Measurements from ENCODE around the gene CYREN. TPM values are rescaled to one million over a fixed set of nuclear protein-coding genes. Genes with fewer than 3 reads are reported as not detected.
A peak's percentile ranks its signal among the peaks of the same experiment; 100 is the strongest.

The CYREN gene
- total and polyA plus RNA-seq, 2 of the 13 experiments (the other 11 are each of a cell fraction or from before 2014, with no cell fraction given) = 20.7 to 60.7 TPM

DNA sequence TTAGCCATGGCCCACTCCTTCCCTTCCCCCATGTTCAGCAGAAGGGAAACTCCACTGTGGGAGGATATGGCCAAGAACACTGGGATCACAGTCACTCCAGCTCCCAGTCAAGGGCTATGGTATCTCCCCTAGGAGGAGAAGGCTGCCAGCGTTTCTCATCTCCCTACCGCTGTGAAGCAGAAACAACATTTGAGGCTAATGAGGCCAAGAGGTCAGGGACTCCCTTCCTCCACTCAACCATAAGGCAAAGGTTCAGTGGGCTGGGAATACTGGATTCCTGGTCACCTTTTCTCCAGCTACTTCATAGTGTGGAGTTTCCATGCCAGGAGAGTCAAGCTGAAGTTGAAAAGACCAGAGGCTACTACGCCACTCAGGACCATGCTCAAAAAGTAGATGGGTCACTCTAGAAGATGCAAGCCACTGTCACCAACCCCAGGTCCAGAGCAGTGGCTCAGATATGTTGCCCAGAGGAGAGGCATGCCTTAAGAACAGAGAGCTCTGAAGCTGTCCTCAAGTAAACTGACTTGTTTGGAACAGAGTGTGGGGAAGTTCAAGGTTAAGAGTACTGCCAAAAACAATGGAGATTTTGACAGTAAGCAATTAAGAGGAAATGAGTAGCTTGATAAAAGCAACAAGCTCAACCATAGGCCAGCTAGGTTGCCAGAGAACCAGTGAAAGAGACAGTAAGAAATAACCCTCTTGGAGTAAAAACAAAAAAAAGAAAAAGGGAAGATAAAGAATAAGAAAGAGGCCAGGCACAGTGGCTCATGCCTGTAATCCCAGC lies 26.4 kb downstream of the CYREN start (continued):
- TF ChIP-seq ZNF407 (CRISPR knock-in tag; IDR thresholded peaks at IDR 0.05; ENCODE audit: not compliant biosample characterization) = no peak
- TF ChIP-seq FUBP1 (CRISPR knock-in tag; IDR thresholded peaks at IDR 0.05; ENCODE audit: borderline replicate concordance) = no peak
- TF ChIP-seq TARDBP (CRISPR knock-in tag; IDR thresholded peaks at IDR 0.05) = no peak
- TF ChIP-seq SP140L (CRISPR knock-in tag; IDR thresholded peaks at IDR 0.05; ENCODE audit: borderline replicate concordance) = no peak
- TF ChIP-seq PHF20 (CRISPR knock-in tag; IDR thresholded peaks at IDR 0.05) = no peak
- peak; percentile 63 for TF ChIP-seq NR2F2 (IDR thresholded peaks at IDR 0.05; ENCODE audit: borderline replicate concordance, low read depth)
- TF ChIP-seq, protein P1, sequence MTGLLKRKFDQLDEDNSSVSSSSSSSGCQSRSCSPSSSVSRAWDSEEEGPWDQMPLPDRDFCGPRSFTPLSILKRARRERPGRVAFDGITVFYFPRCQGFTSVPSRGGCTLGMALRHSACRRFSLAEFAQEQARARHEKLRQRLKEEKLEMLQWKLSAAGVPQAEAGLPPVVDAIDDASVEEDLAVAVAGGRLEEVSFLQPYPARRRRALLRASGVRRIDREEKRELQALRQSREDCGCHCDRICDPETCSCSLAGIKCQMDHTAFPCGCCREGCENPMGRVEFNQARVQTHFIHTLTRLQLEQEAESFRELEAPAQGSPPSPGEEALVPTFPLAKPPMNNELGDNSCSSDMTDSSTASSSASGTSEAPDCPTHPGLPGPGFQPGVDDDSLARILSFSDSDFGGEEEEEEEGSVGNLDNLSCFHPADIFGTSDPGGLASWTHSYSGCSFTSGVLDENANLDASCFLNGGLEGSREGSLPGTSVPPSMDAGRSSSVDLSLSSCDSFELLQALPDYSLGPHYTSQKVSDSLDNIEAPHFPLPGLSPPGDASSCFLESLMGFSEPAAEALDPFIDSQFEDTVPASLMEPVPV (CRISPR knock-in tag; IDR thresholded peaks at IDR 0.05) = no peak
- TF ChIP-seq HOXA9 (CRISPR knock-in tag; IDR thresholded peaks at IDR 0.05; ENCODE audit: borderline replicate concordance) = no peak
- peak; percentile 64; the same call in 1 of the 2 replicates for TF ChIP-seq SALL1 (CRISPR knock-in tag; IDR thresholded peaks at IDR 0.05)
- no peak for TF ChIP-seq POLR2A (IDR thresholded peaks at IDR 0.05; ENCODE audit: insufficient read depth in 1 of 2, low read depth in 2 of 2, low read length in 2 of 2)
- no peak for TF ChIP-seq SP4 (CRISPR knock-in tag; IDR thresholded peaks at IDR 0.05)
- no peak for TF ChIP-seq PHF8 (CRISPR knock-in tag; IDR thresholded peaks at IDR 0.05)
- no peak for TF ChIP-seq ZNF841 (CRISPR knock-in tag; IDR thresholded peaks at IDR 0.05; ENCODE audit: borderline replicate concordance)
- no peak for TF ChIP-seq NONO (IDR thresholded peaks at IDR 0.05)
- TF ChIP-seq NONO (CRISPR knock-in tag; conservative IDR thresholded peaks at IDR 0.05) = no peak
- no peak for TF ChIP-seq ZC3H4 (CRISPR knock-in tag; IDR thresholded peaks at IDR 0.05; ENCODE audit: borderline replicate concordance)
- TF ChIP-seq ZC3H13 (CRISPR knock-in tag; IDR thresholded peaks at IDR 0.05) = no peak
- peak; percentile 81 for TF ChIP-seq NR2F6 (IDR thresholded peaks at IDR 0.05)
- TF ChIP-seq NR2F6 (CRISPR knock-in tag; IDR thresholded peaks at IDR 0.05) = peak; percentile 84
- TF ChIP-seq SAP130 (CRISPR knock-in tag; IDR thresholded peaks at IDR 0.05; ENCODE audit: low read depth) = 0 out of 2 replicates have a peak, but pooled peaks have one; percentile 16
